Measurements from ENCODE around the gene KAT7.
"Not testable (repeated sequence)": the region's sequence is repeated elsewhere in the genome, so short reads cannot be mapped to it uniquely, and the experiment has no call there.

The KAT7 gene

DNA sequence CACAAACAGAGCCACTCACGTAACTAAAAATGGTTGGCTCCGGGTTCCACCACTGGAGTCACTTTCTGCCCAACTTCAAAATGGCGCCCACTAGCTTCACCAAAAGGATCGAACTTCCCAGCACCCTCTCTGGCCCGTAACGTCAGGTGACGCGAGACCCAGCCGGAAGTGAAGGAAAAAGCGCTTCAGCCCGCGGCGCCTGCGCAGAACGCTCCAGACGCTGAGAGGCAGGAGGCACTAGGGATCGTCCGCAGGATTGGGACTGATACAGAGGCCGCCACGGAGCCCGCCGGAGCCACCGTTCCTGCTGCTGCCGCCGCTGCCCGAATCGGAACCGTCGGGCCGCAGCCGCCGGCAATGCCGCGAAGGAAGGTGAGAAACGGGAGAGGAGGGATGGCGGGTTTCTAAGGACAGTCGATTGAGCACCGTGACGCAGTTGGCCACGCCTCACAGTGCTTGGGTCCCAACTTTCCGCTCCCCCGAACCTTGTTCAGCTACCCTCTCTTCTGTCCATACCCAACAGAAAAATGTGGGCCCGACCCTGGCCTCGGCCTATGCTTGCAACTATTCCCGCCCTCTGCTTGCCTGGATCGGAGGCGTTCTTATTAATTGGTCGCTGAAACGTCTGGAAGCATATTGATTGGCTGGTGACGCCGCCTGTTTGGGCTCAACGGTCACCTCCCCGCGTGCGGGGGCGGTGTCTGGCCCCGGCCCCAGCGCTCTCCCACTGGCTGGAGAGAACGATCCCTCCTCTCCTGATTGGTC is at the start of gene KAT7:
TSS of gene KAT7 (plus strand) at position 204 of the 765 bp plus-strand sequence. CDS start at position 358, 154 bp downstream.
- DNase-seq: peak; percentile 100

DNA sequence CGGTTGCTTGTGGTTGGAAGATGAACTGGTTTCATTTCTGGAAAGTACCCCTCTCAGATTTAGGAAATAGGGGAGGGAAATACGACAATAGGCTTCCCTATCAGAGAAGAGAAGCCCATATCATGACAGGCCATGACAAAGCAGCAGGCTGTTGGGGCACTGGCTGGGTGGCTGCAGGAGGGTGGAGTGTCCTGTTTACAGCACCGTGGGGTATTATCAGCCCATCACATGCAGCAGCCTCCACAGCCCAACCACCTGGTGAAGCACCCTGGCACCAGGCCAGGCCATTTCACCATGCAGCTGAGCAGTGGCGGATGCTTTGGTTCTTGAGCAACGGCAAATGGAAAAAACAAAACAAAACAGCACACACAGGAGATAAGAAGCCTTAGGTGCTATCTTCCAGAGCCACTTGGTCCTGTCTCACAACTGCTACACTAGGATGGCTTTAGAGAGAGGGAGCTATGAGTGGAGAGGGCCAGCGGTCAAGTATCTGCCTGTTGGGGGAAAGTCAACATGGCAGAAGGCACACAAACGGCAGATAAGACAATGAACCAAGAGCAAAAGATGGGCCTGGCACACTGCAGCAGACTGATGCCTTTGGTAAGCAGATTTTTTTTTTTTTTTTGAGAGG is 48.7 kb upstream of the KAT7 start:
- DNase-seq: peak; percentile 79

DNA sequence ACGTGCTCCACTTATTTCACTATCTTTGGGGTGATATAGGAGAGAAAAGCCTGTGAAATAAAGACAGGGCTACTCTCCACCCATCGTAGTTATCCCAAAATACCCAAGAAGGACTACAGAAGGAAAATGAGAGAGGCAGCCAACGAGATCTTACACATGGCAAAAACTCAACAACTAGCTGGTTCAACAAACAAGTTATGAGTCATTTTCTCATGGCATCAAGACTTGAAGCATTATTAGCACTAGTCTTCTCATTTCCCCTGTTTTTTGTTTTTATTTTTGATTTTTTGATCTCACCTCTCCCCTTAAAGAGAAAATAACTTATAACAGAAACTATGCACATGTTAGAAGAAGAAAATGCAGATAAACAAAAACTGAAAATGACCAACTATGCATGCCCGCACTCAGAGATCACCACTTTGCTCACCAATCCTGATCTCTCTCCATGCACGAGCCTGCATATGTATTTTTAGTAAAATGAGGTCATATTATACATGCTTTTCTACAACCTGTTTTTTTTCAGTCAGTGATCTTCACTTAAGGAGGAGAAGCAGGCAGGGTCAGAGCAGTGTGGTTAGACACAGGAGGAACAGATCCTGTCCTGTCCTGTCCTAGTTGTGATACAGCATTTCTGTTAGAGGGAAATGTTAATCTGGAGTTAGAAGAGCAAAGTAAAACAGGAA is 47.3 kb upstream of the KAT7 start:
- no peak for DNase-seq

DNA sequence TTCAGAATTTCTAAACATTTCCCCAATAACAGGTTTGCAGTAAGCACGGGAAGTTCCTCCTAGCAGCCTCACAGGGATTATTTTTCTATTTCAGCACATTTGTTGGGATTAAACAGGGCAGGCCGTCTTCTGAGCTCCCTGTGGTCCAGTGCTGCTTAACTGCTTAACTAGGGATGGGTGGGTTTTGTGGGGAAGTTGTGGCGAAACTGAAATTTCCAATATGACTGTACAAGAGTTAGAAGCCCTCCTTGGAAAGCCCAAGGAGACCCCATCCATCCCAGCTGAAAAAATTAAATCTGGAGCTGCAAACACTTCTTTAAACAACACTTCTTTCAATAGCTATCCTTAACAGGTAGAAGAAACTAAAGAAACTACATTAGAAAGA is 46.8 kb upstream of the KAT7 start:
- DNase-seq: no peak

DNA sequence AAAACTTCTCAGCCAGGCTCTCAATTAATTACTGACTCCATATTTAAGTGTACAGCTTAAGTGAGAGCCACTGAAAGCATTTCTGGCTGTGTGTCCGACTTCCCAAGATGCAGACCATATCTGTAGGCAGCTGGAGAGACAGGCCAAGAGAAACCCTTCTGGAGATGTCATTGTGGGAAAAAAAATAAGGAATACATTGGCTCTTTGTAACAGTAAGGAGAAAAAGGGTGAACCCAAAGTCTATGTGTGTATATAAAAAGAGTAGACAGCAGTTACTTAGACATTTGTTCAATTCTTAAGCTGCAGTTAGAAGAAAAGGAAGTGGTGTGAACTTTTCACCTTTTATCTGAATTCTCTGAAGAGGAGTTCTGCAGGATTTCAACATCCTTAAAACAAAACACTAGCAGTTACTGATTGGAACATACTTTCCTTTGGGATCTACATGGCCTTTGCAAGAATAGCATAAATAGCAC is 46.3 kb upstream of the KAT7 start:
- no peak for DNase-seq

DNA sequence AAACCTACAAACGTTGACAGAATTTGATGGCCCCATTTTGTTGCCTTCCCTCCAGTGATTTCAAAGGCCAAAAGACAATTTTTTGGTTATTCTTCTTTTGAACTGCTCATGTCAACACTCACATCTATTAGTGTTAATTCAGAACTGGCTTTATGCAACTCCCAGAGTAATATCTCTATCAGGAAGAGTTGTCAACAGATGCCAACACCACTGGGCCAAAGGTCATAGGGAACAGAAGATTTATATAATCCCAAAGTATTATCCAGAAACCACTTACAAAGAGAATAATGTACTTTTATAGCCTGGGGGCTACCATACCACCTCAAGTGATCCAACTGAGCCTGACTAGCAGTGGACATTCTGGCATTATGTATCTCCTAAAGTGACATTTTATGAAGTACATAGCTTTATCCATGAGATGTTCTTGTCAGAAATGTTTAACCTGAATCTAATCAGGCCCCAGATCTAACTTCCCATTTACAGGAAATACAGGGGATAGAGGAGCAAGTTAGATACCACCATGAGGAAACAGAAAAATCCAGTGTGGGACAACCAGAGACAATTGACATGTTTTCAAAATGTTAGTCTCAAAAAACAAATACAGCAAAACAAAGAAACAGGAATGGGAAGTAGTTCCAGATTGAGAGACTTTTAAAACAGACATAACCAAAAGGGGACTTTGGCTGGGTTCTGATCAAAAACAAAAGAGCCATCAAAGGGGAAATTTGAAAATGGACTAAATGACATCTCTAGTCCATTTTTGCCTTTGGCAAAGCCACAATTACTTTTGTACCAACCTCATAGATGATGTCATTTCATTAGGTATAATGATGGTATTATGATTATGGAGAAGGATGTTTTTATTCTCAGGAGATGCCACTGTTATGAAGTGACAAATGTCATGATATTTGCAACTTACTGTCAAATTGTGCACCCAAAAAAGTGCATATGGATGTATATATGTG is 43.0 kb upstream of the KAT7 start:
- DNase-seq: no peak

DNA sequence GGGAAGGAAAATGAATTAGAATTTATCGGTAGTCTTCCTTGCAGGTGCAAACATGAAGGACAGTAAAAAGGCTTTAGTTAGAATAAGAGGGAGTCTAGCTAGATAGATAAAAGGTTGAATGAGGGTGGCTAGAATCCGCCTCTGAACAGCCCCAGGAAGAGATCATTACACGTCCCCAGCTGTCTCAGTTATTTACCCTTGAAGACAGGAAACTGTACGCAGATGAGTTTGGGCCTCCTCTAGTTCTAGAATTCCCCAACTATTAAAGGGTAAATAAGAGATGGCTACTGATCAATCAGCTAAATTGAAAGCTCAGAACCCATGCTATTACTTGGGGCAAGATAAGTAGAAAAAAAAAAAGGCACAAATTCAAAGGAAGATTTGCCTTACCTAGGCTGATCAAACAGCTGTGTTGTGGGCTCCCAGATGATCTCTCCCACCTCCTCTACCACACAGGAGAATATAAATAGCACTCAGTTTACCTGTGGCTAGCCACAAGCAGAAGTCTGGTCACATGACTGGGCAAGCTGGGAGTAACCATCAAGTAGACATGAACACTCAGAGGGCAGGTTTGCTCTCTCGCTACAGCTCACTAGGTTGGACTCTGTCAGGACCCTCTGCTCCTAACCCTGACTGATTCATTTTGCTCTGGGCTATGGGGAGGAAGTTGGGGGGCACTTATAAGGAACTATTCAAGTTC is 41.5 kb upstream of the KAT7 start:
- no peak for DNase-seq

DNA sequence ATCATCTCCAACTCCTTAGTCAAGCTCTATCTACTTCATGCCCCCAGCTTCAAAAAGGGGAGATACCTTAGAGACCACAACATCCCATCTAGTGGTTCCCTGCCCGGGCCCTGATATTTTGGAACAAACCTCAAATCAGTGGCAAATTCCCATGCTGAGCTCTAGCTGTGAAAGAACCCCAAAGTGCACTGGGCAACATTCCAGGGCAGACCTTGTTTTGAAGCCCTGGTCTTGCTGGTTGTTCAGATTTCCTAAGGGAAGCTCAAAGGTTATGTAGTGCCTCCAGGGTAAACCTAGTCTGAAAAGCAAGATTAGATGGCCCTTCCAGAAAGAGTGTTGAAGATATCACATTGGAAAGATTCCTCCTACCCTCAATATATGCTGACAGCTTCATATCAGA is 40.8 kb upstream of the KAT7 start:
- no peak for DNase-seq

DNA sequence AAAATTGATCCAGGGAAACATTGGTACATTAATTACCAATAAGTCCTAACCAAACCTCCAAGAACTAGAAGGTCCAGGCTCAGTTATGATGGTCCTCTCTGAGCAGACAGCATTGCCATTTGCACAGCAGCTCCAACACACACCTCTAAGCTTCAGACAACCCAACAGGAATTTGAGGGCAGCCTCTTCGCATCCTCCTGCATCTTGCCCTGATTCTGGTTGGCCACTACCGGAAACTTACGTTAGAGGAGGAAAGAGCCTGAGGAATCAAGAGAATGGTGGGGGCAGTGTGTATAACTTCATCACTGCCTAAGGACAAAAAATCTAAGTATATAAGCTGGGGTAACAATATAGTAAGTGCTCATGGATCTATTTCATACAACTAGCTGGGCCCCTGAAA is 40.3 kb upstream of the KAT7 start:
- no peak for DNase-seq

DNA sequence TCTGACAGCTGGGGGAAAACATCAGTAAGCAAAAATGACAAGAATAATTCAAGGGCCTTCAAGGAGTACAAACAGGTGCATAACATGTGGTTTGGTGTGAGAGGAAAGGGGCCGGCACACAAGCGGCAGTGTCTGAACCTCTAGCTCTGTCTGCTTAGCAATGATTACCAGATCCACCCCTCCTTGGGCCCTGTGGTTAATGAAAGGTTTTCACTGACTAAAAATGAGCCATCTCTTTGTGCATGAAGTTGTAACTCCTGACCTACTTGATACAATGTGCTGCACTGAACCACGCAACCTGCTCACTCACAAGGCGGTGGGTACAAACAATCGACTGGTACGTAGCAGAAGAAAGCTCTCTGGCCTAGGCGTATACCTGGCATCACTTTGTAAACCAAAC is 39.7 kb upstream of the KAT7 start:
- DNase-seq: no peak

DNA sequence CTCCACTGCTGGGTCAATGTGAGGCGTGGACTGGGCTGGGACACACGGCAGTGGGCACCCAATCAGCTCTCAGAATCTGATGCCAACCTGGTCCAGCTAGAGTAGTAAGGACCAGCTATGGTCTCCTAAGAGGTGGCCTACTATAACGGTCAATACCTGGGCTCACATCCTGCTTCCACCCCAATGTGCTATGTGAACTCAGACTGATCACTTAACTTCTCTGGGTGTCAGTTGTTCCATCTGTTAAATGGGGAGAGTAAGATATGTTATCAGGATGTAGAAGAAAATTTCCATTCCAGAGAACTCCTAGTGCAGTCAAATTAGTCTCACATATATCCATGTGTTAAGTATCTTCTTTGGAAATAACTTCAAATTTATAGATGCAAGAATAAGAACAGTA is 38.8 kb upstream of the KAT7 start:
- DNase-seq: no peak

DNA sequence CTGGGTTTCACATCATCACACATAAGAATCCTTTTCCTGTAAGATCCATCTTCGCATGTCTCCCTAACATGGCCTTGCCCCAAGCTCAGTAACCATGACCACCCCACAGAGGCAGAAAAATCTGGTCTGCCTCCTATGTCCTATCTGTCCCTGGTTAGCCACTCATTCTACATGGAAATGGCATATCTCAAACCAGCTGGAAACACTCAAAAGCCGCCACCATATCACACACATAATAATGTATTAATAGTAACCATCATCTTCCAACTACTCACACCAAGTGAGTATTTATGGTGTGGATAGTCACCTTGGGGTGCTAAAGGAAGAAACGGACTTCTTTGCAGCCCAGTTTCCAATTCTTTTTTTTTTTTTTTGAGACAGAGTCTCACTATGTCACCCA is 36.0 kb upstream of the KAT7 start:
- no peak for DNase-seq

DNA sequence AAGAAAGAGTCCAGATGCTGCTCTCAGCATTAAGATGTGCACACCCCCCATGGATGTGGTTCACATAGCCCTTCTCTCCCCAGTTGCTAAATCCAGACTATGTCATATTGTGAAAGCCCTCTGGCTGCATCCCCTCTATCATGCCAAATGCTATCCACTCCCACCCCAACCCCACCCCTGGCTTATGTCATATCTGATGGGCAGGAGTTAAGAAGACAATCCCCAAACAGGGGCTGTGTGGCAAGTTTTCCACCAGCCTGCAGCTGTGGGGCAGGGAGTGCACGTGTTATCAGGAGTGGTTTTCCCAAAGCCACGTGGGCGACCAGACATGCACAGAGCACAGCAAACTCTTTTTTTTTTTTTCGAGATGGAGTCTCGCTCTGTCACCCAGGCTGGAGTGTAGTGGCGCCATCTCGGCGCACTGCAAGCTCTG is 34.5 kb upstream of the KAT7 start:
- DNase-seq: no peak

DNA sequence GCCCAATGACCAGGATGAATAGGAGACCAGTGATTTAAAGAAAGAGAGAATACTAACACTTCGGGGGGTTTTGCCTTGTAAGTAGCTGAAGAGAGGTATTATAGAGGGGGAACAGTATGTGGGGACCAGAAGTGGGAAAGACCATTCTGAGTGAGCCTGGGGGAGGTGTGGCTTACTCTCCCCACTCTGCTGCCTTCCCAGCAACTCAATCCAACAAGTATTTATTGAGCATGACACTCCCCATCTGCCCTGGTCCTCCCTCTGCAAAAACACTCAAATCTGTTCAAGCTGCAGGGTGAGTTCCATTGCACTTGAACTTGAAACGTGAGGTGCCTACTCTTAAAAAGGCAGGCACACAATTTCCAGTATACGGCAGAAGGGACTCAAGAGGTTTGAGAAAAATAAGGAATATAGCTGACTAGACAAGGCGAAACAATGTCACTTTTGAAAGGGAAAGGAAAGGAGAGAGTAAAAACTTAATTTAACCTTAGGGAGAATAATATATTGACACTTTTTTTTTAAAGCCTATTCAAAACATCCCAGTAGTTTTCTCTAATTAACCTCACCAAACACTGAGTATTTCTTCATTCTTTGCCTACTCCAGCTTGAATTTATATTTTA is 32.7 kb upstream of the KAT7 start:
- no peak for DNase-seq

DNA sequence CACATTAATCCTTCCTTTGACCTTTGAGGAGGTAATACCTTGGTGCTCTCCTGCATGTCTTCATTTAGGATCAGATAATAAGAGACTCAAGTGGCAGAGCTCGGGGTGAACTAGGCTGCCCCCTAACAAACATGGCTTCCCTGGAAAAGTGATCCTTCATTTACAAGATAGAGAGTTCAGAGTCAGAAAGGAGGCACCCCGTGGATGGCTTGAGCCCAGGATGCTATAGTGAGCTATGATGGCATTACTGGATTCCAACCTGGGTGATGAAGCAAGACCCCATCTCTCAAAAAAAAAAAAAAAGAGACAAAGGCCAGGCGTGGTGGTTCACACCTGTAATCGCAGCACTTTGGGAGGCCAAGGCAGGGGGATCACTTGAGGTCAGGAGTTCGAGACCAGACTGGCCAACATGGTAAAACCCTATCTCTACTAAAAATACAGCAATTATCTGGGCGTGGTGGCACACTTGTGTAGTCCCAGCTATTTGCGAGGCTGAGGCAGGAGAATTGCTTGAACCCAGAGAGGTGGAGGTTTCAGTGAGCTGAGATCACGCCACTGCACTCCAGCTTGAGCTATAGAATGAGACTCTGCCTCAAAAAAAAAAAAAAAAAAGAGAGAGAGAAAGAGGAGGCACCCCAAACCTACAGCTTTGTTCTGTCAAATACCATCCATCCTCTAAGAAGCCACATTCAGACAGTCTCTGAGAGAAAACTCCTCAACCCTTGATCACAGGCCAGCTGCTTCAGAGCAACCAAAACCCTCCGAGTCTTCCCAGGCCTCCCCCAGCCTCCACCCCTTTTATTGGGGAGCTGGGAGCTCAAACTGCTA is 31.9 kb upstream of the KAT7 start:
- DNase-seq: no peak

DNA sequence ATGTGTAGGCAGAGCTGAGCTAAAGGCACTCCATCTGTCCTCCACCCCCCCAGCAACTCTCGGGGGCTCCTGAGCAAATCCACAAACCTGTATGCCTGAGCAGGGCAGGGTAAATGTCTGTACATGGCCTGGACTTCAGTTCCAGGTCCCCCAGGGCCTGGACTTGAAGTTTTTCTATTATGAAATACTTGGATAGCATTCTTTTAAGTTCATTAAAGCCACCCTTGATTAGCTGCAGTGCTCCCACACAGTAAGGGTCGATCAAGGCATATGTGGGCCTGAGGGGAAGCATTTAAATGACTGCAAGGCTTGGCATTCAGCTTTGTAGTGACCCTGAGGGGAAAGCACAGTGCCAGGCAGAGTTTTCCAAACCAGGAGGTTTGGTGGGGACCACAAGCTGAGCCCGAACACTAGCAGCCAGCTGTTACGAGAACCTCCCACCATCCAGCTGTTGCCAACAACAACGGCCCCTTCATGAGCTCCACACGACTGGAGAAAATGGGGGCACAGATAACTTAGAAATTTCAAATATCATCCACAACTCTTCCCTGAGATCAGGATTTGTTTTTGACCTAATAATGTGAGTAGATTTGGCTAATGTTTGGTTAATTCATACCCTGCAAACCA is 31.2 kb upstream of the KAT7 start:
- no peak for DNase-seq

DNA sequence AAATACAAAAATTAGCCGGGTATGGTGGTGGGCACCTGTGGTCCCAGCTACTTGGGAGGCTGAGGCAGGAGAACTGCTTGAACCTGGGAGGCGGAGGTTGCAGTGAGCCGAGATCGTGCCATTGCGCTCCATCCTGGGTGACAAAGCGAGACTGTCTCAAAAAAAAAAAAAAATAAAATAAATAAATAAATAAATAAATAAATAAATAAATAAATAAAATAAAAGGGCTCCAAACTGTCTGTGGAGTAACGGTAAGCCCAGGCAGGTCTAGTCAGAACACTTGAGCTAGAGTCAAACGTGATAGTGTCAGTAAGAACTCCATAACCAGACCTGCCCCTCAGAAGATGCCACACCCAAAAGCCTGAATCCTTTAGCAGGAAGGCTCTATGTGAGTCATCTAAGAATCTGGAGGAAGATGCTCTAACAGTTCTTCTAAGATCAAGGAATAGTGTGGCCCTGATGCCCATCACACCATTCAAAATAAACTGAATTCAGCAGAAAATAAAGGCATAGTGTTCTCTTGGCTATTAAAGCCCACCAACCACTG is 29.9 kb upstream of the KAT7 start:
- not testable (repeated sequence) for DNase-seq

DNA sequence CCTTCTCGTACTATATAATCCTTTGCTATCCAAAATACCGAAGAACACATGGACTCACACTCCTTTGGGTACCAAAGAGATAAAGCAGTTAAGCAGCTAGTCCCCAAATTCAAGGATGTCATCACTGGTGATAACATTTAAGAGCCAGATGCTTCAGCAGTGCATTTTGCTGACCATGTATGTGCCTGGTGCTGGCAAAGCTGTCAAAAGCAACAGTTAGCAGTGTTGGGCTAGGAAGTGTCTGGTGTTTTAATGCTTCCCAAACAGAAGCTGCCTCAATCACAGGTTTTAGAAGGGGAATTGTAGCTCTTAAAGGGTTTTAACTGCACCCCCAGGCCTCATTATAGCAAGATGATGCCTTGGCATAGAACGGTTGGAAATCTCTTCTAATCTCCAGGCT is 29.3 kb upstream of the KAT7 start:
- no peak for DNase-seq

DNA sequence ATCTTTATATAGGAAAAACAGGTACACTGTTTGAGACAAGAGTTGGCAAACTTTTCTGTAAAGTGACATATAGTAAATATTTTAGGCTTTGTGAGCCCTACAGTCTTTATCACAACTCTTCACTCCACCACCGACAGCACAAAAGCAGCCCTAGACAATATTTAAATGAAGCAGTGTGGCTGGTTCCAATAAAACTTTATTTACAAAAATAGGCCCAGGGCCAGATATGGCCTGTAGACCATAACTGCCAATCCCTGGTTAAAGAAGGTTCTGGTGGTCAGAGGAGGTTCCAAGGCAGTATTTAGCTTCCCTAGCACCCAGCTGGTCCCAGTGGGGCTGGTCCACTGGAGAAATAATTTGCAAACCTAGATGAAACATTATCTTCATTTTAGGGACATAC is 28.2 kb upstream of the KAT7 start:
- no peak for DNase-seq
